ENCODE results near the gene IGIP. TPM values are rescaled to one million over a fixed set of nuclear protein-coding genes. Genes with fewer than 3 reads are reported as not detected.

Gene IGIP
- total and polyA plus RNA-seq, 2 donors (not counting 3 experiments of a cell fraction or from before 2014, with no cell fraction given) = 0.86 to 3.3 TPM

DNA sequence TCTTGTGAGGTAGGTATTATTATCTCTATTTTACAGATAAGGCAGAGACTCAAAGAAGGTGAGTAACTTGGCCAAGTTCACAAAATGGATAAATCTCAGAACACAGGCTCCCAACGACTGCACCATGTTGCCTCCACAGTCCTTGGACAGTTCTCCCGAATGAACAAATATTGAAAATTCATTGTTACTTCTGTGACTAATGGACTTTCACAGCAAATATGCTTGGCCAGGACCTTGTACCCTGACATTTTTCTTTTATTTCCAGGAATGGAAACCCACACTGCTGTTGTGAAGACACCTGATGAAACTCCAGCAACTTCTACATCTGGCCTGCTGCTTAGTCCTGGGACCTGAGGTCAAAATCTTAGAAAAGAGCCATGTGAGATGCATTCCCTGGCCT lies 46.7 kb downstream of the IGIP start:
- Histone ChIP-seq H3K9me1 (replicated peaks; ENCODE audit: control insufficient read depth, extremely low read depth, insufficient read depth, low read length) (no peaks in the 10 kb centered on the region), H3K4me3 (replicated peaks in 1 of 3; ENCODE audit: insufficient read depth in 1 of 3, low read depth in 1 of 3, low read length in 3 of 3) (no peak overlapping the region), H3K27me3 (ENCODE audit: control insufficient read depth in 2 of 2, insufficient read depth in 2 of 2, low read length in 2 of 2) (peaks cover 0 to 1% of the 10 kb centered on the region in 2 experiments), H2AFZ (ENCODE audit: low read depth, low read length) (no peak overlapping the region), H3K9me3 (replicated peaks; ENCODE audit: control insufficient read depth, insufficient read depth, low read length) (no peaks in the 10 kb centered on the region), H3K79me2 (ENCODE audit: control insufficient read depth, insufficient read depth, low read length) (no peaks in the 10 kb centered on the region), H3K4me1 (ENCODE audit: control insufficient read depth, extremely low read depth, insufficient read depth, low read length) (peaks cover 11% of the 10 kb centered on the region), H3K27ac (ENCODE audit: insufficient read depth, low read depth, low read length) (no peak overlapping the region), H4K20me1 (replicated peaks; ENCODE audit: control insufficient read depth, extremely low read depth, insufficient read depth, low read length) (no peaks in the 10 kb centered on the region), H3K36me3 (ENCODE audit: control insufficient read depth in 2 of 2, extremely low read depth in 1 of 2, insufficient read depth in 2 of 2, low read length in 2 of 2) (no peaks in the 10 kb centered on the region), H3K4me2 (ENCODE audit: insufficient read depth, low read length) (no peak overlapping the region), H3K9ac (replicated peaks; ENCODE audit: extremely low read depth, insufficient read depth, low read length) (no peak overlapping the region)
- dilution Hi-C loops (cut with MboI; ENCODE audit: extremely low pct_ligation_motif_present, low sequenced_read_pairs) = no loop called here
- no peak for TF ChIP-seq MYC (IDR thresholded peaks at IDR 0.05; ENCODE audit: low read depth, low read length)
- TF ChIP-seq, protein P1, sequence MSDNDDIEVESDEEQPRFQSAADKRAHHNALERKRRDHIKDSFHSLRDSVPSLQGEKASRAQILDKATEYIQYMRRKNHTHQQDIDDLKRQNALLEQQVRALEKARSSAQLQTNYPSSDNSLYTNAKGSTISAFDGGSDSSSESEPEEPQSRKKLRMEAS (IDR thresholded peaks at IDR 0.05; ENCODE audit: insufficient read depth, insufficient read length) = no peak
- TF ChIP-seq, protein P2, sequence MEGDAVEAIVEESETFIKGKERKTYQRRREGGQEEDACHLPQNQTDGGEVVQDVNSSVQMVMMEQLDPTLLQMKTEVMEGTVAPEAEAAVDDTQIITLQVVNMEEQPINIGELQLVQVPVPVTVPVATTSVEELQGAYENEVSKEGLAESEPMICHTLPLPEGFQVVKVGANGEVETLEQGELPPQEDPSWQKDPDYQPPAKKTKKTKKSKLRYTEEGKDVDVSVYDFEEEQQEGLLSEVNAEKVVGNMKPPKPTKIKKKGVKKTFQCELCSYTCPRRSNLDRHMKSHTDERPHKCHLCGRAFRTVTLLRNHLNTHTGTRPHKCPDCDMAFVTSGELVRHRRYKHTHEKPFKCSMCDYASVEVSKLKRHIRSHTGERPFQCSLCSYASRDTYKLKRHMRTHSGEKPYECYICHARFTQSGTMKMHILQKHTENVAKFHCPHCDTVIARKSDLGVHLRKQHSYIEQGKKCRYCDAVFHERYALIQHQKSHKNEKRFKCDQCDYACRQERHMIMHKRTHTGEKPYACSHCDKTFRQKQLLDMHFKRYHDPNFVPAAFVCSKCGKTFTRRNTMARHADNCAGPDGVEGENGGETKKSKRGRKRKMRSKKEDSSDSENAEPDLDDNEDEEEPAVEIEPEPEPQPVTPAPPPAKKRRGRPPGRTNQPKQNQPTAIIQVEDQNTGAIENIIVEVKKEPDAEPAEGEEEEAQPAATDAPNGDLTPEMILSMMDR (IDR thresholded peaks at IDR 0.05; ENCODE audit: extremely low read depth in 1 of 2, insufficient read depth in 1 of 2, low read depth in 1 of 2, low read length in 2 of 2) = no peak
- DNase-seq (ENCODE audit: low read depth, low spot score) (no peak), FAIRE-seq (no peak)
- ChIA-PET POLR2A (no interaction called here), CTCF (no interaction called here)
- BruUV-seq (replicated peaks) = no TSS peak
- intact Hi-C loops (cut with micrococcal nuclease) = no loop called here

DNA sequence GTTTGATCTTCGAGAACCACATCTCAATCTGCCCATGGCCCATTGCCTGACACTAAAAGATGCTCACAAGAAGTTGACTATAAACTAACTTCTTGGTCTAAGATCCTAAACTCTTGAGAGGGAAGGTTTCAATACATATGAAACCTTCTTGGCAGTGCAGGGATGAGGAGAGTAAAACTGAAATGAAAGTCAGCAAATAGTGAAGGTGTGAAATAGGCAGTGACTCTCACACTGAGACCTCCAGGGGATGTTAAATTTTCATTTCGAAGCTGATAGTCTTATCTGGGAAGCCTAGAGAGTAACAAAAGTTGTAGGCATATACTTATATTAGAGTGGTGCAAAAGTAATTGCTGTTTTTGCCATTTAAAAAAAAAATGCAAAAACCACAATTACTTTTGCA lies 48.3 kb downstream of the IGIP start:
- no peak for DNase-seq (ENCODE audit: low read depth, low spot score)
- CTCF ChIA-PET = interaction anchor here (0.5 to 3.1 kb wide), 4 partner anchors 28 to 546 kb away, joined by 3 to 12 read pairs (median 4); no protein-coding TSS in a partner anchor
- peaks cover 11% of the 10 kb centered on the region for H3K4me1 ChIP-seq (ENCODE audit: control insufficient read depth, extremely low read depth, insufficient read depth, low read length)
- no TSS peak for BruUV-seq (replicated peaks)
- dilution Hi-C loops (cut with MboI; ENCODE audit: extremely low pct_ligation_motif_present, low sequenced_read_pairs) (no loop called here), intact Hi-C loops (cut with micrococcal nuclease) (loop anchor here (2.0 kb wide), 1 partner anchor 67 kb away; no protein-coding TSS in a partner anchor)
- peaks cover 0 to 1% of the 10 kb centered on the region in 2 experiments for H3K27me3 ChIP-seq (ENCODE audit: control insufficient read depth in 2 of 2, insufficient read depth in 2 of 2, low read length in 2 of 2)
- H3K9ac ChIP-seq (replicated peaks; ENCODE audit: extremely low read depth, insufficient read depth, low read length) = no peak overlapping the region
- H3K36me3 ChIP-seq (ENCODE audit: control insufficient read depth in 2 of 2, extremely low read depth in 1 of 2, insufficient read depth in 2 of 2, low read length in 2 of 2) = no peaks in the 10 kb centered on the region
- H2AFZ ChIP-seq (ENCODE audit: low read depth, low read length) = no peak overlapping the region
- H3K79me2 ChIP-seq (ENCODE audit: control insufficient read depth, insufficient read depth, low read length) = no peaks in the 10 kb centered on the region
- H3K9me1 ChIP-seq (replicated peaks; ENCODE audit: control insufficient read depth, extremely low read depth, insufficient read depth, low read length) = no peaks in the 10 kb centered on the region
- FAIRE-seq = no peak
- POLR2A ChIA-PET = no interaction called here
- H3K4me3 ChIP-seq (replicated peaks in 1 of 3; ENCODE audit: insufficient read depth in 1 of 3, low read depth in 1 of 3, low read length in 3 of 3) = no peak overlapping the region
- H4K20me1 ChIP-seq (replicated peaks; ENCODE audit: control insufficient read depth, extremely low read depth, insufficient read depth, low read length) = no peaks in the 10 kb centered on the region
- no peaks in the 10 kb centered on the region for H3K9me3 ChIP-seq (replicated peaks; ENCODE audit: control insufficient read depth, insufficient read depth, low read length)
- no peak overlapping the region for H3K4me2 ChIP-seq (ENCODE audit: insufficient read depth, low read length)
- H3K27ac ChIP-seq (ENCODE audit: insufficient read depth, low read depth, low read length) = no peak overlapping the region
- TF ChIP-seq, protein P2 (IDR thresholded peaks at IDR 0.05; ENCODE audit: extremely low read depth in 1 of 2, insufficient read depth in 1 of 2, low read depth in 1 of 2, low read length in 2 of 2) = no peak
- no peak for TF ChIP-seq POLR2A (IDR thresholded peaks at IDR 0.05; ENCODE audit: low read depth, low read length)
- TF ChIP-seq, protein P1 (IDR thresholded peaks at IDR 0.05; ENCODE audit: insufficient read depth, insufficient read length) = no peak
- TF ChIP-seq FOS (IDR thresholded peaks at IDR 0.05; ENCODE audit: borderline replicate concordance, insufficient read depth, low read length) = no peak

All from endothelial cell of umbilical vein (primary cell).